BJ (cell line): ENCODE measurements around the gene DNAJC11. TPM values are rescaled to one million over a fixed set of nuclear protein-coding genes. Genes with fewer than 3 reads are reported as not detected.
"Not testable (repeated sequence)": the region's sequence is repeated elsewhere in the genome, so short reads cannot be mapped to it uniquely, and the experiment has no call there.

Source experiments
- CTCF ChIA-PET: fragments of 350-600 bp; formaldehyde crosslinking; extraction: SDS; loops from one replicate; lab custom pipeline; 2021; ENCODE audit warnings: antibody characterized with exemption, inconsistent platforms; lab: Yijun Ruan, JAX
- POLR2A ChIA-PET: fragments of 300-600 bp; sonication (Branson Sonifier 250); formaldehyde crosslinking; extraction: SDS; loops from one replicate; lab custom pipeline; 2021; ENCODE audit warnings: antibody characterized with exemption; lab: Charles Lee
- DNase-seq: peaks from one replicate; pipeline ENCODE4 v3.0.0-alpha.2; 2011; ENCODE audit warnings: low read depth
- H3K27me3 ChIP-seq: 2 replicates; pipeline ENCODE4 v1.6.0; 2011; ENCODE audit warnings: low read length; ENCODE audit not compliant: control insufficient read depth, insufficient read depth
- H3K36me3 ChIP-seq: 2 replicates; pipeline ENCODE4 v1.5.1; 2011; ENCODE audit warnings: low read length; ENCODE audit not compliant: control insufficient read depth, insufficient read depth
- H3K4me3 ChIP-seq: 2 replicates; pipeline ENCODE4 v1.5.1; 2011; ENCODE audit warnings: low read depth, mild to moderate bottlenecking, control low read depth, low read length
- CTCF ChIP-seq: IDR thresholded peaks from 2 replicates; pipeline ENCODE4 v1.5.1; 2011; ENCODE audit warnings: low read depth, mild to moderate bottlenecking, control low read depth, inconsistent platforms, low read length, moderate library complexity; ENCODE audit not compliant: insufficient read depth
- polyA plus RNA-seq: library from polyadenylated mRNA; depleted of rRNA; stranded (reverse); fragments of >200 nt; gene quantifications from 2 replicates; pipeline ENCODE4 v1.2.3, GENCODE V29; 2011

Gene DNAJC11
- polyA plus RNA-seq, 1 experiment: 36.0 TPM

- CTCF ChIA-PET: interaction anchor here (0.6 to 5.1 kb wide), 29 partner anchors 10 to 303 kb away, joined by 3 to 30 read pairs (median 3); partner anchors contain the start of genes KLHL21, NOL9, PLEKHG5 and TAS1R1
- H3K4me3 ChIP-seq: no peak overlapping the region
- no peaks in the 10 kb centered on the region for H3K27me3 ChIP-seq
- POLR2A ChIA-PET: interaction anchor here (0.5 kb wide), 1 partner anchor 9 kb away, joined by 14 read pairs; no protein-coding TSS in a partner anchor
- peaks cover 17% of the 10 kb centered on the region for H3K36me3 ChIP-seq
- peak; percentile 61 for TF ChIP-seq CTCF
- DNase-seq: no peak
Measured at GRCh38 chr1:6646499-6647148, 55.0 kb downstream of the DNAJC11 start.

DNA sequence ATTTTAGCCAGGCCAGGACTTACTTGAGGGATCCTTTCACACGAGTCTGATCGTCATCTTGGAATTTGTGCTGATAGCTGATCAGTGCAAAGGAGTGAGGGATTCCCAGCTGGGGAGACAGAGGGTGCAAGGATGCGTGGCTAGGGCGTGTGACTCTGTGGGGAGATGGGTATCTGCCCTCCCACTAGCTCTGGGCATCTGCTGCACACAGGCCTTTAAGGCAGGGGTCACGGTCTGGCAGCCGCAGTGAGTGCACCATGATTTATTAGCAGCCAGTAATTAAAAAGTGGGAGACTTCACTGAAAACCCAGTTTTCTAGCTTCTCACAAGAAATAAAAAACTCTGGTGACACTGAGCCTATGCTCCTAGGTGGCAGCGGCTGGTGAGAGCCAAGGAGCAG lies 56.6 kb downstream of the DNAJC11 start:
- no peak for TF ChIP-seq CTCF
- Histone ChIP-seq H3K4me3 (no peak overlapping the region), H3K36me3 (peaks cover 18% of the 10 kb centered on the region), H3K27me3 (no peaks in the 10 kb centered on the region)
- ChIA-PET POLR2A (interaction anchor here (0.6 kb wide), 1 partner anchor 11 kb away, joined by 8 read pairs; no protein-coding TSS in a partner anchor), CTCF (interaction anchor here (1.4 to 5.1 kb wide), 7 partner anchors 10 to 158 kb away, joined by 3 to 30 read pairs (median 21); partner anchors contain the start of genes NOL9, PLEKHG5 and TAS1R1)
- DNase-seq: no peak

- H3K27me3 ChIP-seq, POLR2A ChIA-PET, H3K4me3 ChIP-seq, DNase-seq: not testable (repeated sequence)
- H3K36me3 ChIP-seq: peaks cover 21% of the 10 kb centered on the region
- CTCF ChIA-PET: interaction anchor here (1.0 to 3.6 kb wide), 5 partner anchors 9 to 151 kb away, joined by 3 to 11 read pairs (median 3); partner anchors contain the start of gene PLEKHG5
Measured at GRCh38 chr1:6640867-6641266, 60.7 kb downstream of the DNAJC11 start.

DNA sequence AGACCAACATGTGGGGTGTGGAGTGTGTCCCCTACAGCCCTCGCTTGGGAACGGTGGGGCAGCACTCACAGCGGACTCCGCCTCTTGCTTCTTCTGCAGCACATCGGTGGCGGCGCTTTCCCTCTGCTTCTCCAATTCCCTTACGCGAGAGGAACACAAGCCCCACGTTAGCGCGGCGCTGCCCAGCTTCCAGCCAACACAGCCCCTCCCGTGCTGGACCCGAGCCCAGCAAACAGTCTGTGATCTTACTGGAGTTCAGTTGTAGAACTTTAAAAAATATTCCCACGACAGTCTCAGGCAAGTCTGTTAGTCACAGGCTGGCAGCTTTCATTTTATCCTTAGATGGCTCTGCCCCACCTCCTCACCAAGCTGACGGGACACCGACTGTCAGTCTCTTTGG lies 63.4 kb downstream of the DNAJC11 start:
- H3K4me3 ChIP-seq: no peak overlapping the region
- no peak for TF ChIP-seq CTCF
- H3K27me3 ChIP-seq: no peaks in the 10 kb centered on the region
- CTCF ChIA-PET: interaction anchor here (0.7 to 6.1 kb wide), 2 partner anchors 7 to 12 kb away, joined by 3 to 28 read pairs; no protein-coding TSS in a partner anchor
- POLR2A ChIA-PET: no interaction called here
- DNase-seq: no peak
- peaks cover 15% of the 10 kb centered on the region for H3K36me3 ChIP-seq

DNA sequence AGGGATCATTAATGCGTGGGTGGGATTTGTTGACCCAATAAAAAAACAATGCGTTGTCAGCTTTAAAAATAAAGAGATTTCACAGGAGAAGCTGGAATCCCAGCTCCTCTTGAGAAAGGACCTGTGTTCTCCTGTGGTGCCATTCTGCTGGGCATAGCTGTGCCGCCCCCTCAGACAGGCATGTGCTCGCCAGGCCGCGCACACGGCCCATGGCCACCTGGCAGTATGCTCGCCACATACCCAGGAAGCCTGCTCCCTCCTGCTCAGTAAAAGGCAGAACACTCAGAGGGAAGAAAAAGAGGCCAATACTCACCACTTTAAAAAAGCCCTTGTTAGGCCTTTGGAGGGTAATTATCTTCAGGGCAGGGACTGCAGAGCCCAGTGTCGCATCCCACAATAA lies 63.8 kb downstream of the DNAJC11 start:
- DNase-seq: no peak
- CTCF ChIA-PET: interaction anchor here (0.7 to 6.1 kb wide), 2 partner anchors 8 to 12 kb away, joined by 3 to 28 read pairs; no protein-coding TSS in a partner anchor
- POLR2A ChIA-PET: no interaction called here
- Histone ChIP-seq H3K4me3 (no peak overlapping the region), H3K27me3 (no peaks in the 10 kb centered on the region), H3K36me3 (peaks cover 19% of the 10 kb centered on the region)
- TF ChIP-seq CTCF: no peak

GRCh38 chr1:6636778-6637177 lies 64.8 kb downstream of the DNAJC11 start:
- H3K36me3 ChIP-seq: peaks cover 22% of the 10 kb centered on the region
- CTCF ChIA-PET: interaction anchor here (0.7 to 6.1 kb wide), 6 partner anchors 9 to 146 kb away, joined by 3 to 28 read pairs (median 3); no protein-coding TSS in a partner anchor
- POLR2A ChIA-PET, H3K4me3 ChIP-seq, H3K27me3 ChIP-seq, DNase-seq: not testable (repeated sequence)
